HCT116 (cell line): ENCODE results near the gene HIVEP2. TPM values are rescaled to one million over a fixed set of nuclear protein-coding genes. Genes with fewer than 3 reads are reported as not detected.

ENCODE experiments used
- ATAC-seq: fragments of 200-7000 bp; cut with Tn5 transposase; 2 replicates; pipeline ENCODE4 v1.9.1; 2020; ENCODE audit warnings: mild to moderate bottlenecking, moderate library complexity
- BruUV-seq: library from RNA; stranded (reverse); fragments of 400-500 nt; replicated peaks from 2 replicates; lab custom pipeline; 2021; lab: Mats Ljungman, UMichigan
- CTCF ChIA-PET: fragments of 300-600 bp; sonication (Branson Sonifier 250); formaldehyde crosslinking; loops from one replicate; lab custom pipeline; 2021; ENCODE audit warnings: antibody characterized with exemption; lab: Charles Lee
- POLR2A ChIA-PET: fragments of 300-600, 350-600 bp; sonication (Branson Sonifier 250); formaldehyde crosslinking; loops from one replicate; lab custom pipeline; 2021; ENCODE audit warnings: antibody characterized with exemption; lab: Charles Lee
- RAD21 ChIA-PET, 2 experiments: fragments of 300-600 bp; sonication (Branson Sonifier 250); formaldehyde crosslinking; loops; one replicate each; lab custom pipeline; 2023; ENCODE audit warnings: low total read pairs in 2 of 2; ENCODE audit not compliant: uncharacterized antibody in 2 of 2, unreplicated experiment in 2 of 2, low non-redundant PET in 1 of 2; lab: Charles Lee
- DNase-seq: peaks from one replicate; pipeline ENCODE4 v3.0.0-alpha.2; 2010; ENCODE audit warnings: low read depth, low spot score
- H2AFZ ChIP-seq: fragments of 200-600 bp; shearing (Covaris generic), sonication (generic); 2 replicates; pipeline ENCODE4 v1.6.1; 2017; ENCODE audit warnings: low read depth, mixed run types, mixed read lengths, antibody characterized with exemption, low read length; ENCODE audit not compliant: poor library complexity, severe bottlenecking
- H3K27ac ChIP-seq: 2 replicates; pipeline ENCODE4 v1.5.1; 2012; ENCODE audit warnings: low read depth, low read length
- H3K27me3 ChIP-seq: fragments of 200-600 bp; sonication (generic); 2 replicates; pipeline ENCODE4 v1.6.1; 2016; ENCODE audit warnings: mixed run types, low read length, mixed read lengths; ENCODE audit not compliant: insufficient read depth
- H3K36me3 ChIP-seq, 2 experiments: fragments of 200-500 bp in 1 of 2; fragments of 200-600 bp in 1 of 2; sonication (Bioruptor generic) in 1 of 2; sonication (generic) in 1 of 2; 2 replicates each; pipeline versions ENCODE4 v1.5.1 to v1.6.1; 2014 to 2016; ENCODE audit warnings: low read length in 2 of 2, inconsistent platforms in 1 of 2, mixed read lengths in 1 of 2, mixed run types in 1 of 2; ENCODE audit not compliant: insufficient read depth in 2 of 2, control insufficient read depth in 1 of 2
- H3K4me1 ChIP-seq, 2 experiments: fragments of 200-600 bp in 1 of 2; sonication (generic) in 1 of 2; 2 replicates each; pipeline versions ENCODE4 v1.5.1 to v1.6.1; 2012 to 2017; ENCODE audit warnings: low read length in 2 of 2, inconsistent platforms in 1 of 2, mild to moderate bottlenecking in 1 of 2, mixed read lengths in 1 of 2, mixed run types in 1 of 2, moderate library complexity in 1 of 2; ENCODE audit not compliant: insufficient read depth in 2 of 2, control insufficient read depth in 1 of 2
- H3K4me2 ChIP-seq: fragments of 200-600 bp; sonication (generic); 2 replicates; pipeline ENCODE4 v1.6.1; 2017; ENCODE audit warnings: mixed run types, low read length, mixed read lengths
- H3K4me3 ChIP-seq, 2 experiments: fragments of 200-600 bp in 1 of 2; sonication (generic) in 1 of 2; replicated peaks in 1 of 2; 2 replicates each; pipeline ENCODE4 v1.5.1; 2011 to 2016; ENCODE audit warnings: low read length in 2 of 2, control low read depth in 1 of 2, low read depth in 1 of 2, mild to moderate bottlenecking in 1 of 2, mixed read lengths in 1 of 2, mixed run types in 1 of 2
- H3K79me2 ChIP-seq: fragments of 200-600 bp; sonication (generic); 2 replicates; pipeline ENCODE4 v1.6.1; 2017; ENCODE audit warnings: mild to moderate bottlenecking, mixed run types, low read length, moderate library complexity, mixed read lengths; ENCODE audit not compliant: insufficient read depth
- H3K9ac ChIP-seq: fragments of 200-600 bp; sonication (generic); 2 replicates; pipeline ENCODE4 v1.6.1; 2016; ENCODE audit warnings: low read length, mixed read lengths
- H3K9me2 ChIP-seq: fragments of 200-600 bp; sonication (generic), shearing (Covaris generic); 2 replicates; pipeline ENCODE4 v1.6.1; 2017; ENCODE audit warnings: mixed run types, mild to moderate bottlenecking, moderate library complexity; ENCODE audit not compliant: insufficient read depth
- H3K9me3 ChIP-seq, 2 experiments: fragments of 200-500 bp in 1 of 2; fragments of 200-600 bp in 1 of 2; sonication (Bioruptor generic) in 1 of 2; sonication (generic) in 1 of 2; 2 replicates each; pipeline ENCODE4 v1.6.1; 2014 to 2017; ENCODE audit warnings: low read length in 2 of 2, mixed read lengths in 2 of 2, inconsistent platforms in 1 of 2, low read depth in 1 of 2, mild to moderate bottlenecking in 1 of 2, mixed run types in 1 of 2, moderate library complexity in 1 of 2; ENCODE audit not compliant: control insufficient read depth in 1 of 2, insufficient read depth in 1 of 2
- H4K20me1 ChIP-seq: fragments of 200-600 bp; sonication (generic), shearing (Covaris generic); 2 replicates; pipeline ENCODE4 v1.6.1; 2017; ENCODE audit warnings: mixed run types, mild to moderate bottlenecking, moderate library complexity; ENCODE audit not compliant: insufficient read depth
- CBX3 ChIP-seq: IDR thresholded peaks from 2 replicates; pipeline ENCODE4 v1.6.1; 2012; ENCODE audit warnings: low read depth
- CTCF ChIP-seq, 3 experiments: fragments of 200-600 bp in 1 of 3; sonication (generic) in 1 of 3; IDR thresholded peaks in 2 of 3; conservative IDR thresholded peaks in 1 of 3; 2 replicates each; pipeline ENCODE4 v1.5.1; 2012 to 2017; ENCODE audit warnings: low read depth in 2 of 3, low read length in 2 of 3, antibody characterized with exemption in 1 of 3, borderline replicate concordance in 1 of 3, control low read depth in 1 of 3, mild to moderate bottlenecking in 1 of 3, mixed read lengths in 1 of 3, mixed run types in 1 of 3, moderate library complexity in 1 of 3; ENCODE audit not compliant: insufficient read depth in 1 of 3
- ELF1 ChIP-seq: IDR thresholded peaks from 2 replicates; pipeline ENCODE4 v1.6.1; 2012; ENCODE audit warnings: low read depth, borderline replicate concordance
- POLR2A ChIP-seq: IDR thresholded peaks from 2 replicates; pipeline ENCODE4 v1.7.0; 2011; ENCODE audit warnings: borderline replicate concordance; ENCODE audit not compliant: insufficient read depth, insufficient read length; ENCODE audit errors: extremely low read depth
- POLR2AphosphoS5 ChIP-seq: IDR thresholded peaks from 2 replicates; pipeline ENCODE4 v1.6.1; 2011; ENCODE audit warnings: mild to moderate bottlenecking, low read depth, low read length, moderate library complexity
- RAD21 ChIP-seq: IDR thresholded peaks from 2 replicates; pipeline ENCODE4 v1.6.1; 2012; ENCODE audit warnings: low read depth, mild to moderate bottlenecking
- YY1 ChIP-seq: IDR thresholded peaks from 2 replicates; pipeline ENCODE4 v1.6.1; 2011; ENCODE audit warnings: low read length, low read depth, moderate library complexity, mild to moderate bottlenecking; ENCODE audit not compliant: insufficient replicate concordance; ENCODE audit errors: extremely low read depth
- intact Hi-C: fragments of 100-400 bp; cut with micrococcal nuclease; formaldehyde crosslinking; loops from 2 replicates; pipeline ENCODE4 v1.10.0; 2022
- total RNA-seq: library from RNA; stranded (reverse); gene quantifications from one replicate; pipeline ENCODE4 v1.2.1, GENCODE V29; 2021; ENCODE audit not compliant: unreplicated experiment

Gene HIVEP2
- total RNA-seq, 1 experiment from 2014 or later, result 8.1 TPM

GRCh38 chr6:142954844-142955243 lies 9.9 kb upstream of the HIVEP2 start (continued):
- no peak for TF ChIP-seq CTCF (IDR thresholded peaks at IDR 0.05 in 2 of 3, conservative IDR thresholded peaks at IDR 0.05 in 1 of 3; ENCODE audit: borderline replicate concordance in 1 of 3, insufficient read depth in 1 of 3, low read depth in 2 of 3, low read length in 2 of 3)
- no peak for TF ChIP-seq POLR2AphosphoS5
- TF ChIP-seq CBX3, result no peak
- no peak for TF ChIP-seq YY1
- no peak for TF ChIP-seq RAD21
- no peak for TF ChIP-seq POLR2A

GRCh38 chr6:142953373-142954273 lies 8.6 kb upstream of the HIVEP2 start:
- no peaks in the 10 kb centered on the region for H3K9me3 ChIP-seq
- TF ChIP-seq ELF1, result no peak
- peak; percentile 31; the same call in 1 of the 2 replicates for TF ChIP-seq RAD21
- ChIA-PET POLR2A (no interaction called here), RAD21 (interaction anchor here in 1 of 2 experiments (1.6 kb wide), 1 partner anchor 74 kb away, joined by 3 read pairs; no protein-coding TSS in a partner anchor), CTCF (no interaction called here)
- no peaks in the 10 kb centered on the region for H3K36me3 ChIP-seq
- H4K20me1 ChIP-seq, result no peaks in the 10 kb centered on the region
- H3K27ac ChIP-seq, result no peak overlapping the region
- no peaks in the 10 kb centered on the region for H3K4me1 ChIP-seq
- H3K9me2 ChIP-seq, result no peaks in the 10 kb centered on the region
- DNase-seq (no peak), ATAC-seq (no peak)
- H3K79me2 ChIP-seq, result no peaks in the 10 kb centered on the region
- H3K4me2 ChIP-seq, result no peak overlapping the region
- H2AFZ ChIP-seq, result no peak overlapping the region
- intact Hi-C loops, result no loop called here
- no peak overlapping the region for H3K4me3 ChIP-seq
- BruUV-seq, result no TSS peak
- H3K27me3 ChIP-seq, result no peaks in the 10 kb centered on the region
- H3K9ac ChIP-seq, result no peak overlapping the region
